Glutamatergic neuron (in vitro differentiated cells): ENCODE data around the gene NSUN6. TPM values are rescaled to one million over a fixed set of nuclear protein-coding genes. Genes with fewer than 3 reads are reported as not detected.
A peak's percentile ranks its signal among the peaks of the same experiment; 100 is the strongest.

ENCODE experiments used
- DNase-seq: peaks from one replicate; pipeline ENCODE4 v3.0.0; 2022
- H3K27ac Mint-ChIP-seq: one replicate; pipeline ENCODE4 v1.8.0; 2020; ENCODE audit warnings: mild to moderate bottlenecking, mixed read lengths, inconsistent platforms; ENCODE audit not compliant: unreplicated experiment
- H3K27me3 Mint-ChIP-seq: one replicate; pipeline ENCODE4 v1.8.0; 2020; ENCODE audit warnings: mild to moderate bottlenecking, moderate library complexity, mixed read lengths, inconsistent platforms; ENCODE audit not compliant: unreplicated experiment
- H3K36me3 Mint-ChIP-seq: one replicate; pipeline ENCODE4 v1.8.0; 2020; ENCODE audit warnings: mild to moderate bottlenecking, mixed read lengths, inconsistent platforms; ENCODE audit not compliant: unreplicated experiment
- H3K4me1 Mint-ChIP-seq: one replicate; pipeline ENCODE4 v1.8.0; 2020; ENCODE audit warnings: mild to moderate bottlenecking, low read depth, mixed read lengths, inconsistent platforms; ENCODE audit not compliant: unreplicated experiment
- H3K4me3 Mint-ChIP-seq: one replicate; pipeline ENCODE4 v1.8.0; 2020; ENCODE audit warnings: mild to moderate bottlenecking, mixed read lengths, inconsistent platforms; ENCODE audit not compliant: unreplicated experiment
- H3K9me3 Mint-ChIP-seq: one replicate; pipeline ENCODE4 v1.8.0; 2020; ENCODE audit warnings: mild to moderate bottlenecking, moderate library complexity, mixed read lengths, inconsistent platforms; ENCODE audit not compliant: unreplicated experiment
- CTCF ChIP-seq: fragments of 200-600 bp; sonication (generic); IDR thresholded peaks from one replicate; pipeline ENCODE4 v1.5.0; 2021; ENCODE audit not compliant: partially characterized antibody, unreplicated experiment
- long read RNA-seq: library from polyadenylated mRNA; unstranded; transcript quantifications from one replicate; pipeline ENCODE4 v2.0.0, GENCODE V29; 2020; ENCODE audit not compliant: unreplicated experiment
- total RNA-seq: library from RNA; stranded (reverse); fragmentation: NEBNext Ultra II Directional; extraction: Animal tissue kit (Norgen Biotek cat#: 25700); gene quantifications from one replicate; pipeline ENCODE4 v1.2.1, GENCODE V29; 2021; ENCODE audit not compliant: unreplicated experiment

Gene NSUN6
- total RNA-seq: 20.7 TPM
- long read RNA-seq, partial matches to known transcripts: 5 of 9 reads
- long read RNA-seq, other reads (novel, unspliced or antisense): 3 of 9 reads

GRCh38 chr10:18651324-18652007 lies at the start of gene NSUN6:
Gene NSUN6, minus strand, starts transcription at chr10:18651587. Its CDS starts 384 bp downstream, at chr10:18651203.
- Mint-ChIP-seq H3K4me1 (peaks cover 11% of the 10 kb centered on the region), H3K27me3 (peaks cover 2% of the 10 kb centered on the region), H3K36me3 (no peaks in the 10 kb centered on the region), H3K9me3 (peaks cover 3% of the 10 kb centered on the region), H3K4me3 (peak within 1 kb of the TSS; percentile 97), H3K27ac (peak within 1 kb of the TSS; percentile 97)
- no peak for TF ChIP-seq CTCF
- DNase-seq: peak; percentile 92

- Mint-ChIP-seq H3K4me1 (no peaks in the 10 kb centered on the region), H3K4me3 (no peak overlapping the region), H3K27ac (no peak overlapping the region), H3K9me3 (no peaks in the 10 kb centered on the region), H3K36me3 (no peaks in the 10 kb centered on the region), H3K27me3 (no peaks in the 10 kb centered on the region)
- no peak for TF ChIP-seq CTCF
- DNase-seq: no peak
These were observed 48.8 kb upstream of the NSUN6 start for GRCh38 chr10:18699849-18700840.

GRCh38 chr10:18690541-18690940 lies 39.2 kb upstream of the NSUN6 start:
- Mint-ChIP-seq H3K27ac (no peak overlapping the region), H3K9me3 (no peaks in the 10 kb centered on the region), H3K4me1 (peaks cover 3% of the 10 kb centered on the region), H3K36me3 (peaks cover 3% of the 10 kb centered on the region), H3K27me3 (peaks cover 3% of the 10 kb centered on the region), H3K4me3 (no peak overlapping the region)
- no peak for DNase-seq
- TF ChIP-seq CTCF: no peak

GRCh38 chr10:18689498-18689897 lies 38.1 kb upstream of the NSUN6 start:
- no peak for DNase-seq
- H3K36me3 Mint-ChIP-seq: peaks cover 1% of the 10 kb centered on the region
- TF ChIP-seq CTCF: no peak

More at GRCh38 chr10:18689498-18689897, 38.1 kb upstream of the NSUN6 start:
- Mint-ChIP-seq H3K27ac (no peak overlapping the region), H3K4me1 (peaks cover 3% of the 10 kb centered on the region), H3K9me3 (no peaks in the 10 kb centered on the region), H3K27me3 (peaks cover 3% of the 10 kb centered on the region), H3K4me3 (no peak overlapping the region)
